ENCODE data around the gene TTLL7.

DNA sequence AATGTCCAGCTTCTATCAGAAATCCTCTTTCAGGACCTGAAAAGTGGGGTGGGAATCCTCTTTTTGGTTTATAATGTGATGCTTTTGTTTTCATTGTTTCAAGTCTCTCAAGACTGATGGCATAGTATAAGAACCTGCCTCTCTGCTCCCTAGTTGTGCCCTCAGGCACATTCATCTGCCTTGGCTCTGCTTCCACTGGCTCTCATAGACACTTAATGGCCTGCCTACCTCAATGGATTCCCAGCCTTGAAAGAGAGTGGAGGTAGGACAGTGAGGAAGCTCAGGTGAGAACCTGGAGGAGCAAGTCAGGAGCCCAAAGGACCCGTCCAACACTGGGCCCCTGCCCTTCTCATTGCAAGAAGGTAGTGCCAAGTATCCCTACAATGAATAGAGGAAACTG, 4.8 kb downstream of the TTLL7 start:
- TF ChIP-seq, protein P1, sequence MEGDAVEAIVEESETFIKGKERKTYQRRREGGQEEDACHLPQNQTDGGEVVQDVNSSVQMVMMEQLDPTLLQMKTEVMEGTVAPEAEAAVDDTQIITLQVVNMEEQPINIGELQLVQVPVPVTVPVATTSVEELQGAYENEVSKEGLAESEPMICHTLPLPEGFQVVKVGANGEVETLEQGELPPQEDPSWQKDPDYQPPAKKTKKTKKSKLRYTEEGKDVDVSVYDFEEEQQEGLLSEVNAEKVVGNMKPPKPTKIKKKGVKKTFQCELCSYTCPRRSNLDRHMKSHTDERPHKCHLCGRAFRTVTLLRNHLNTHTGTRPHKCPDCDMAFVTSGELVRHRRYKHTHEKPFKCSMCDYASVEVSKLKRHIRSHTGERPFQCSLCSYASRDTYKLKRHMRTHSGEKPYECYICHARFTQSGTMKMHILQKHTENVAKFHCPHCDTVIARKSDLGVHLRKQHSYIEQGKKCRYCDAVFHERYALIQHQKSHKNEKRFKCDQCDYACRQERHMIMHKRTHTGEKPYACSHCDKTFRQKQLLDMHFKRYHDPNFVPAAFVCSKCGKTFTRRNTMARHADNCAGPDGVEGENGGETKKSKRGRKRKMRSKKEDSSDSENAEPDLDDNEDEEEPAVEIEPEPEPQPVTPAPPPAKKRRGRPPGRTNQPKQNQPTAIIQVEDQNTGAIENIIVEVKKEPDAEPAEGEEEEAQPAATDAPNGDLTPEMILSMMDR (IDR thresholded peaks at IDR 0.05; ENCODE audit: low read depth, low read length), result no peak
- no peak for TF ChIP-seq EZH2phosphoT487 (IDR thresholded peaks at IDR 0.05; ENCODE audit: low read depth)
